ENCODE results near the gene IRS2.

Gene IRS2

GRCh38 chr13:109743706-109744453, 42.5 kb downstream of the IRS2 start:
- Histone ChIP-seq H3K4me3 (ENCODE audit: insufficient read depth, low read length, poor library complexity, severe bottlenecking) (no peak overlapping the region), H3K9me2 (replicated peaks; ENCODE audit: insufficient read depth, low read length) (no peaks in the 10 kb centered on the region), H3K9me3 (ENCODE audit: insufficient read depth, low read length) (no peaks in the 10 kb centered on the region), H3K79me2 (ENCODE audit: insufficient read depth, low read length) (no peaks in the 10 kb centered on the region), H3K9ac (ENCODE audit: low read length) (no peak overlapping the region), H3K36me3 (ENCODE audit: low read length) (no peaks in the 10 kb centered on the region), H3K4me2 (ENCODE audit: low read depth, low read length, poor library complexity, severe bottlenecking) (no peak overlapping the region), H2AFZ (ENCODE audit: low read depth, low read length, severe bottlenecking) (no peak overlapping the region), H3F3A (ENCODE audit: insufficient read depth) (no peaks in the 10 kb centered on the region), H4K20me1 (ENCODE audit: low read depth, low read length) (no peaks in the 10 kb centered on the region), H3K27me3 (ENCODE audit: low read length) (no peaks in the 10 kb centered on the region), H3K27ac (ENCODE audit: low read depth, low read length) (no peak overlapping the region)
- TF ChIP-seq CTCF (IDR thresholded peaks at IDR 0.05; ENCODE audit: insufficient read depth, low read length, poor library complexity, severe bottlenecking) (no peak), EZH2phosphoT487 (conservative IDR thresholded peaks at IDR 0.05; ENCODE audit: low read length) (no peak)

- Histone ChIP-seq H3K9me3 (ENCODE audit: insufficient read depth, low read length) (no peaks in the 10 kb centered on the region), H3F3A (ENCODE audit: insufficient read depth) (no peaks in the 10 kb centered on the region), H3K9me2 (replicated peaks; ENCODE audit: insufficient read depth, low read length) (no peaks in the 10 kb centered on the region), H4K20me1 (ENCODE audit: low read depth, low read length) (no peaks in the 10 kb centered on the region), H3K79me2 (ENCODE audit: insufficient read depth, low read length) (no peaks in the 10 kb centered on the region), H3K27ac (ENCODE audit: low read depth, low read length) (no peak overlapping the region), H3K4me3 (ENCODE audit: insufficient read depth, low read length, poor library complexity, severe bottlenecking) (no peak overlapping the region), H3K27me3 (ENCODE audit: low read length) (no peaks in the 10 kb centered on the region), H3K4me2 (ENCODE audit: low read depth, low read length, poor library complexity, severe bottlenecking) (no peak overlapping the region), H2AFZ (ENCODE audit: low read depth, low read length, severe bottlenecking) (no peak overlapping the region), H3K36me3 (ENCODE audit: low read length) (no peaks in the 10 kb centered on the region), H3K9ac (ENCODE audit: low read length) (no peak overlapping the region)
- TF ChIP-seq CTCF (IDR thresholded peaks at IDR 0.05; ENCODE audit: insufficient read depth, low read length, poor library complexity, severe bottlenecking) = no peak
- TF ChIP-seq EZH2phosphoT487 (conservative IDR thresholded peaks at IDR 0.05; ENCODE audit: low read length) = no peak
Observed at GRCh38 chr13:109741966-109742365, 44.4 kb downstream of the IRS2 start.

- Histone ChIP-seq H3K79me2 (ENCODE audit: insufficient read depth, low read length) (no peaks in the 10 kb centered on the region), H3K9me3 (ENCODE audit: insufficient read depth, low read length) (no peaks in the 10 kb centered on the region), H2AFZ (ENCODE audit: low read depth, low read length, severe bottlenecking) (no peak overlapping the region), H3K36me3 (ENCODE audit: low read length) (no peaks in the 10 kb centered on the region), H4K20me1 (ENCODE audit: low read depth, low read length) (no peaks in the 10 kb centered on the region), H3F3A (ENCODE audit: insufficient read depth) (no peaks in the 10 kb centered on the region), H3K4me3 (ENCODE audit: insufficient read depth, low read length, poor library complexity, severe bottlenecking) (no peak overlapping the region), H3K27me3 (ENCODE audit: low read length) (no peaks in the 10 kb centered on the region), H3K9me2 (replicated peaks; ENCODE audit: insufficient read depth, low read length) (no peaks in the 10 kb centered on the region), H3K4me2 (ENCODE audit: low read depth, low read length, poor library complexity, severe bottlenecking) (no peak overlapping the region), H3K9ac (ENCODE audit: low read length) (no peak overlapping the region), H3K27ac (ENCODE audit: low read depth, low read length) (no peak overlapping the region)
- TF ChIP-seq EZH2phosphoT487 (conservative IDR thresholded peaks at IDR 0.05; ENCODE audit: low read length) (no peak), CTCF (IDR thresholded peaks at IDR 0.05; ENCODE audit: insufficient read depth, low read length, poor library complexity, severe bottlenecking) (no peak)
Observed at GRCh38 chr13:109740721-109741120, 45.7 kb downstream of the IRS2 start.
